Parathyroid adenoma (tissue), 2 donors: ENCODE results near the gene HOXA4.

Experiments
- H2AFZ ChIP-seq: fragments of 300-600 bp; sonication (generic); one replicate; pipeline ENCODE4 v1.7.0; 2017; ENCODE audit warnings: antibody characterized with exemption, mild to moderate bottlenecking
- H3K27ac ChIP-seq: fragments of 300-600 bp; sonication (generic); one replicate; pipeline ENCODE4 v1.7.0; 2017
- H3K27me3 ChIP-seq: fragments of 300-600 bp; sonication (generic); one replicate; pipeline ENCODE4 v1.7.0; 2017; ENCODE audit warnings: low read length; ENCODE audit not compliant: control insufficient read depth, insufficient read depth
- H3K36me3 ChIP-seq: fragments of 300-600 bp; sonication (generic); one replicate; pipeline ENCODE4 v1.7.0; 2017; ENCODE audit warnings: low read length; ENCODE audit not compliant: control insufficient read depth, insufficient read depth
- H3K4me1 ChIP-seq: fragments of 300-600 bp; sonication (generic); one replicate; pipeline ENCODE4 v1.7.0; 2017; ENCODE audit warnings: control low read depth
- H3K4me2 ChIP-seq: fragments of 300-600 bp; sonication (generic); one replicate; pipeline ENCODE4 v1.7.0; 2017; ENCODE audit warnings: low read length
- H3K4me3 ChIP-seq: fragments of 300-600 bp; sonication (generic); one replicate; pipeline ENCODE4 v1.7.0; 2017; ENCODE audit warnings: low read depth, low read length
- H3K79me2 ChIP-seq: fragments of 300-600 bp; sonication (generic); one replicate; pipeline ENCODE4 v1.7.0; 2017; ENCODE audit warnings: control low read depth
- H3K9ac ChIP-seq: fragments of 300-600 bp; sonication (generic); one replicate; pipeline ENCODE4 v1.7.0; 2017; ENCODE audit warnings: mild to moderate bottlenecking
- H3K9me3 ChIP-seq: fragments of 300-600 bp; sonication (generic); one replicate; pipeline ENCODE4 v1.7.0; 2017; ENCODE audit warnings: low read length; ENCODE audit not compliant: control insufficient read depth
- CTCF ChIP-seq: fragments of 300-600 bp; sonication (generic); IDR thresholded peaks from one replicate; pipeline ENCODE4 v1.7.0; 2017; ENCODE audit warnings: antibody characterized with exemption, mild to moderate bottlenecking
- donor health status: primary hyperparathyroidism.

The HOXA4 gene

GRCh38 chr7:27132214-27132613, 1.7 kb upstream of the HOXA4 start:
- Histone ChIP-seq H2AFZ (no peak overlapping the region), H3K36me3 (no peaks in the 10 kb centered on the region), H3K4me3 (no peak overlapping the region), H3K4me1 (no peaks in the 10 kb centered on the region), H3K9ac (no peak overlapping the region), H3K27me3 (no peaks in the 10 kb centered on the region), H3K27ac (no peak overlapping the region), H3K9me3 (no peaks in the 10 kb centered on the region), H3K79me2 (no peaks in the 10 kb centered on the region), H3K4me2 (no peak overlapping the region)
- no peak for TF ChIP-seq CTCF

DNA sequence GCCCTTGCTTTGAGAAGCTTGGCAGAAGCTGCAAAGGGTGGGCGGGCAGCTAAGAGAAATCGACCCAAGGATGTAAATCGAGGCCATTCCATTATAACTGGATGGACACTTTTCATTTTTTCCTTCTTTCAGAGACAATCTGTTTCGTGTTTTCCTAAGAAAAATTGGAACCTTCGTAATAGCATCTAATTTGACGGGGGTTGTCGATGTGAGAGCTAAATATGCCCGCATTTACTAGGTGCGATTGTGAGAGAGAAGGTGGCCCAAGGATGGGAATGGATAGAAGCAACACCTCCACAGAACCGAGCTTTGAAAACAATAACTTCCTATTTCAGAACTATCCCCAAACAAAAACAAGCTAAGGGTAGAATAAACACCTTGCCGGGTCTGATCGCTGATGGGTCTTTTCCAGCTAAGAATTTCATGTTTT, 848 bp upstream of the HOXA4 start:
- H3K9me3 ChIP-seq, result no peaks in the 10 kb centered on the region
- no peaks in the 10 kb centered on the region for H3K27me3 ChIP-seq
- H3K4me1 ChIP-seq, result no peaks in the 10 kb centered on the region
- H3K79me2 ChIP-seq, result no peaks in the 10 kb centered on the region
- H3K36me3 ChIP-seq, result no peaks in the 10 kb centered on the region
- no peak overlapping the region for H3K9ac ChIP-seq
- H2AFZ ChIP-seq, result no peak overlapping the region
- peak overlapping the region; percentile 77 for H3K4me3 ChIP-seq
- TF ChIP-seq CTCF, result no peak
- no peak overlapping the region for H3K27ac ChIP-seq
- H3K4me2 ChIP-seq, result peak overlapping the region; percentile 98

GRCh38 chr7:27129729-27130539, 623 bp downstream of the HOXA4 start:
- Histone ChIP-seq H3K4me3 (peak overlapping the region; percentile 88), H3K4me2 (peak overlapping the region; percentile 98), H3K9me3 (no peaks in the 10 kb centered on the region), H3K4me1 (no peaks in the 10 kb centered on the region), H3K79me2 (no peaks in the 10 kb centered on the region), H3K36me3 (no peaks in the 10 kb centered on the region), H3K27ac (peak overlapping the region; percentile 16), H2AFZ (no peak overlapping the region), H3K27me3 (no peaks in the 10 kb centered on the region), H3K9ac (no peak overlapping the region)
- no peak for TF ChIP-seq CTCF

- H3K4me3 ChIP-seq, result peak overlapping the region; percentile 88
- H3K27me3 ChIP-seq, result no peaks in the 10 kb centered on the region
- no peaks in the 10 kb centered on the region for H3K4me1 ChIP-seq
- H3K27ac ChIP-seq, result peak overlapping the region; percentile 16
- no peaks in the 10 kb centered on the region for H3K36me3 ChIP-seq
- no peaks in the 10 kb centered on the region for H3K9me3 ChIP-seq
- H3K79me2 ChIP-seq, result no peaks in the 10 kb centered on the region
- H2AFZ ChIP-seq, result no peak overlapping the region
- peak overlapping the region; percentile 97 for H3K4me2 ChIP-seq
- no peak for TF ChIP-seq CTCF
- no peak overlapping the region for H3K9ac ChIP-seq
Observed at GRCh38 chr7:27128776-27129728, 1.5 kb downstream of the HOXA4 start.
